ENCODE measurements around the gene LSAMP. TPM values are rescaled to one million over a fixed set of nuclear protein-coding genes. Genes with fewer than 3 reads are reported as not detected.

LSAMP gene
- total and polyA plus RNA-seq, 2 of the 13 experiments (the other 11 are each of a cell fraction or from before 2014, with no cell fraction given), result not detected

GRCh38 chr3:115792206-115792955 lies 652.9 kb downstream of the LSAMP start (continued):
- TF ChIP-seq AGO2 (optimal IDR thresholded peaks at IDR 0.05; ENCODE audit: low read depth, low read length) (no peak), FOXK1 (CRISPR knock-in tag; IDR thresholded peaks at IDR 0.05; ENCODE audit: borderline replicate concordance, low read depth) (peak; percentile 45; the same call in 1 of the 2 replicates), KLF16 (CRISPR knock-in tag; IDR thresholded peaks at IDR 0.05) (no peak), ZNF607 (CRISPR knock-in tag; IDR thresholded peaks at IDR 0.05; ENCODE audit: borderline replicate concordance) (no peak; the same call in 1 of the 2 replicates), ZFX (CRISPR knock-in tag; IDR thresholded peaks at IDR 0.05; ENCODE audit: low read depth) (no peak), RBFOX2 (IDR thresholded peaks at IDR 0.05; ENCODE audit: low read depth, low read length) (no peak), POGZ (CRISPR knock-in tag; IDR thresholded peaks at IDR 0.05) (no peak; the same call in 1 of the 2 replicates), ZNF253 (CRISPR knock-in tag; IDR thresholded peaks at IDR 0.05; ENCODE audit: borderline replicate concordance) (no peak), NR0B2 (CRISPR knock-in tag; IDR thresholded peaks at IDR 0.05) (no peak), RFX3 (CRISPR knock-in tag; IDR thresholded peaks at IDR 0.05) (no peak), BRF2 (CRISPR knock-in tag; IDR thresholded peaks at IDR 0.05) (no peak), KDM5A (IDR thresholded peaks at IDR 0.05; ENCODE audit: borderline replicate concordance, low read length) (no peak; the same call in 1 of the 2 replicates), ATF7-NPFF (CRISPR knock-in tag; IDR thresholded peaks at IDR 0.05; ENCODE audit: low read depth) (no peak), ZBTB7A (CRISPR knock-in tag; IDR thresholded peaks at IDR 0.05) (peak; percentile 80)
- TF ChIP-seq, protein P1, sequence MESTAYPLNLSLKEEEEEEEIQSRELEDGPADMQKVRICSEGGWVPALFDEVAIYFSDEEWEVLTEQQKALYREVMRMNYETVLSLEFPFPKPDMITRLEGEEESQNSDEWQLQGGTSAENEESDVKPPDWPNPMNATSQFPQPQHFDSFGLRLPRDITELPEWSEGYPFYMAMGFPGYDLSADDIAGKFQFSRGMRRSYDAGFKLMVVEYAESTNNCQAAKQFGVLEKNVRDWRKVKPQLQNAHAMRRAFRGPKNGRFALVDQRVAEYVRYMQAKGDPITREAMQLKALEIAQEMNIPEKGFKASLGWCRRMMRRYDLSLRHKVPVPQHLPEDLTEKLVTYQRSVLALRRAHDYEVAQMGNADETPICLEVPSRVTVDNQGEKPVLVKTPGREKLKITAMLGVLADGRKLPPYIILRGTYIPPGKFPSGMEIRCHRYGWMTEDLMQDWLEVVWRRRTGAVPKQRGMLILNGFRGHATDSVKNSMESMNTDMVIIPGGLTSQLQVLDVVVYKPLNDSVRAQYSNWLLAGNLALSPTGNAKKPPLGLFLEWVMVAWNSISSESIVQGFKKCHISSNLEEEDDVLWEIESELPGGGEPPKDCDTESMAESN (CRISPR knock-in tag; conservative IDR thresholded peaks at IDR 0.05), result no peak
- TF ChIP-seq, protein P2, sequence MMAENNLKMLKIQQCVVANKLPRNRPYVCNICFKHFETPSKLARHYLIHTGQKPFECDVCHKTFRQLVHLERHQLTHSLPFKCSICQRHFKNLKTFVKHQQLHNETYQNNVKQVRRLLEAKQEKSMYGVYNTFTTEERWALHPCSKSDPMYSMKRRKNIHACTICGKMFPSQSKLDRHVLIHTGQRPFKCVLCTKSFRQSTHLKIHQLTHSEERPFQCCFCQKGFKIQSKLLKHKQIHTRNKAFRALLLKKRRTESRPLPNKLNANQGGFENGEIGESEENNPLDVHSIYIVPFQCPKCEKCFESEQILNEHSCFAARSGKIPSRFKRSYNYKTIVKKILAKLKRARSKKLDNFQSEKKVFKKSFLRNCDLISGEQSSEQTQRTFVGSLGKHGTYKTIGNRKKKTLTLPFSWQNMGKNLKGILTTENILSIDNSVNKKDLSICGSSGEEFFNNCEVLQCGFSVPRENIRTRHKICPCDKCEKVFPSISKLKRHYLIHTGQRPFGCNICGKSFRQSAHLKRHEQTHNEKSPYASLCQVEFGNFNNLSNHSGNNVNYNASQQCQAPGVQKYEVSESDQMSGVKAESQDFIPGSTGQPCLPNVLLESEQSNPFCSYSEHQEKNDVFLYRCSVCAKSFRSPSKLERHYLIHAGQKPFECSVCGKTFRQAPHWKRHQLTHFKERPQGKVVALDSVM (CRISPR knock-in tag; IDR thresholded peaks at IDR 0.05), result no peak
- TF ChIP-seq, protein P3, sequence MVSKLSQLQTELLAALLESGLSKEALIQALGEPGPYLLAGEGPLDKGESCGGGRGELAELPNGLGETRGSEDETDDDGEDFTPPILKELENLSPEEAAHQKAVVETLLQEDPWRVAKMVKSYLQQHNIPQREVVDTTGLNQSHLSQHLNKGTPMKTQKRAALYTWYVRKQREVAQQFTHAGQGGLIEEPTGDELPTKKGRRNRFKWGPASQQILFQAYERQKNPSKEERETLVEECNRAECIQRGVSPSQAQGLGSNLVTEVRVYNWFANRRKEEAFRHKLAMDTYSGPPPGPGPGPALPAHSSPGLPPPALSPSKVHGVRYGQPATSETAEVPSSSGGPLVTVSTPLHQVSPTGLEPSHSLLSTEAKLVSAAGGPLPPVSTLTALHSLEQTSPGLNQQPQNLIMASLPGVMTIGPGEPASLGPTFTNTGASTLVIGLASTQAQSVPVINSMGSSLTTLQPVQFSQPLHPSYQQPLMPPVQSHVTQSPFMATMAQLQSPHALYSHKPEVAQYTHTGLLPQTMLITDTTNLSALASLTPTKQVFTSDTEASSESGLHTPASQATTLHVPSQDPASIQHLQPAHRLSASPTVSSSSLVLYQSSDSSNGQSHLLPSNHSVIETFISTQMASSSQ (IDR thresholded peaks at IDR 0.05; ENCODE audit: low read depth), result no peak
- TF ChIP-seq, protein P3 (CRISPR knock-in tag; IDR thresholded peaks at IDR 0.05; ENCODE audit: borderline replicate concordance), result peak; percentile 64; the same call in 1 of the 2 replicates

Measured in HepG2 (cell line).